NCI-H1092 treated with DMSO at 0.1 percent for 48 hours (cell line): ENCODE measurements around the gene USP4.
"Not testable (repeated sequence)": the region's sequence is repeated elsewhere in the genome, so short reads cannot be mapped to it uniquely, and the experiment has no call there.

ENCODE experiments used
- DNase-seq: peaks from one replicate; lab custom pipeline; 2025; lab: John Stamatoyannopoulos, UW

Gene USP4

GRCh38 chr3:49339941-49340800 is at the start of gene USP4:
Gene USP4 (minus strand): TSS chr3:49340053. CDS start chr3:49340024, 29 bp downstream.
- peak; percentile 87 for DNase-seq

GRCh38 chr3:49389297-49389696 is 49.4 kb upstream of the USP4 start:
- no peak for DNase-seq

GRCh38 chr3:49388289-49388820 is 48.5 kb upstream of the USP4 start:
- DNase-seq: no peak

- no peak for DNase-seq
Observed at GRCh38 chr3:49387721-49388120, 47.9 kb upstream of the USP4 start.

- DNase-seq: no peak
Observed at GRCh38 chr3:49386056-49386756, 46.4 kb upstream of the USP4 start.

- DNase-seq: no peak
Observed at GRCh38 chr3:49385617-49386016, 45.8 kb upstream of the USP4 start.

GRCh38 chr3:49383387-49383786 is 43.5 kb upstream of the USP4 start:
- no peak for DNase-seq

GRCh38 chr3:49378249-49378895 is 38.5 kb upstream of the USP4 start:
- DNase-seq: no peak

GRCh38 chr3:49377483-49377882 is 37.6 kb upstream of the USP4 start:
- DNase-seq: no peak

GRCh38 chr3:49371946-49372345 is 32.1 kb upstream of the USP4 start:
- no peak for DNase-seq

GRCh38 chr3:49370585-49371290 is 30.9 kb upstream of the USP4 start:
- no peak for DNase-seq

GRCh38 chr3:49362561-49362960 is 22.7 kb upstream of the USP4 start:
- DNase-seq: no peak

- no peak for DNase-seq
Observed at GRCh38 chr3:49359623-49360022, 19.8 kb upstream of the USP4 start.

- no peak for DNase-seq
Observed at GRCh38 chr3:49358884-49359225, 19.0 kb upstream of the USP4 start.

- DNase-seq: peak; percentile 75
Observed at GRCh38 chr3:49358217-49358883, 18.5 kb upstream of the USP4 start, which contains the start of gene GPX1. Gene GPX1 (minus strand): TSS chr3:49358353. CDS start chr3:49358278, 75 bp downstream.

GRCh38 chr3:49357443-49358216 is 17.8 kb upstream of the USP4 start:
- DNase-seq: peak; percentile 12

GRCh38 chr3:49357095-49357442 is 17.2 kb upstream of the USP4 start:
- not testable (repeated sequence) for DNase-seq

- no peak for DNase-seq
Observed at GRCh38 chr3:49352890-49353421, 13.1 kb upstream of the USP4 start.

- no peak for DNase-seq
Observed at GRCh38 chr3:49352281-49352680, 12.4 kb upstream of the USP4 start.

- DNase-seq: no peak
Observed at GRCh38 chr3:49351521-49352011, 11.7 kb upstream of the USP4 start.
